ENCODE measurements around the gene CDADC1. TPM values are rescaled to one million over a fixed set of nuclear protein-coding genes. Genes with fewer than 3 reads are reported as not detected.

Gene CDADC1
- polyA plus RNA-seq (ENCODE audit: insufficient read length in 10 of 10), result 10 to 100 TPM in 1 of 10 donors, 1 to 10 TPM in 9; 7.0 to 11.1 (median 8.8) TPM
- long read RNA-seq, donor 1, partial matches to known transcripts, result 0 of 3 reads
- long read RNA-seq, donor 1, other reads (novel, unspliced or antisense), result 0 of 3 reads
- long read RNA-seq, donor 2, partial matches to known transcripts, result 0 of 2 reads
- long read RNA-seq, donor 2, other reads (novel, unspliced or antisense), result 0 of 2 reads
- long read RNA-seq, donor 3, result 0 reads
- long read RNA-seq, donor 4, partial matches to known transcripts, result 0 of 1 reads
- long read RNA-seq, donor 4, other reads (novel, unspliced or antisense), result 0 of 1 reads
- long read RNA-seq, donor 5, partial matches to known transcripts, result 0 of 1 reads
- long read RNA-seq, donor 5, other reads (novel, unspliced or antisense), result 0 of 1 reads
- long read RNA-seq, donor 6, partial matches to known transcripts, result 0 of 2 reads
- long read RNA-seq, donor 6, other reads (novel, unspliced or antisense), result 0 of 2 reads
- long read RNA-seq, donor 7, result 0 reads
- long read RNA-seq, donor 8, partial matches to known transcripts, result 0 of 1 reads
- long read RNA-seq, donor 8, other reads (novel, unspliced or antisense), result 0 of 1 reads
- long read RNA-seq, donor 9, result 0 reads

- peak; percentile 96 to 99 (median 97) for DNase-seq
Measured at GRCh38 chr13:49247643-49248621, at the start of gene CDADC1. Gene CDADC1 (plus strand): TSS chr13:49247925. CDS start chr13:49248038, 113 bp downstream.

GRCh38 chr13:49206641-49207040 is 41.1 kb upstream of the CDADC1 start:
- no peak for DNase-seq

GRCh38 chr13:49208619-49209018 is 39.1 kb upstream of the CDADC1 start:
- DNase-seq, result no peak

DNA sequence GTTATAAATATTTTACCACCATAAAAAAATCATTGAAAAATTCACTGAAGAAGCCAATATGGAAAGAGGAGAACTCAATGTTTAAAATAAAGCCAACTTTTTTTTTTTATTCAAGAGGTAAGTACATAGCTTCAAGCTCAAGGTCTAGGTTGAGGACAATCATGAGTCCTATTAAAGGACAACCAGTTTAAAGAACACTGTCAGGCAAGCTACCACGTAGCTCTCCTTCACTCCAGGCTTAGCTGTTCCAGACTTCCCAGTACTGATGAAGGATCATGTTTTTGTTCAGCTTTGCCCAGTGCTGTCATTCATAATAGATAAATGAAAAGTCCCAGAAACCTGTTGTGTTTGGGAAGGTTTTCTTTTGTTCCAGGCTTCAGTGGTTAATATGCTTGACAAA is 37.6 kb upstream of the CDADC1 start:
- DNase-seq, result no peak

DNA sequence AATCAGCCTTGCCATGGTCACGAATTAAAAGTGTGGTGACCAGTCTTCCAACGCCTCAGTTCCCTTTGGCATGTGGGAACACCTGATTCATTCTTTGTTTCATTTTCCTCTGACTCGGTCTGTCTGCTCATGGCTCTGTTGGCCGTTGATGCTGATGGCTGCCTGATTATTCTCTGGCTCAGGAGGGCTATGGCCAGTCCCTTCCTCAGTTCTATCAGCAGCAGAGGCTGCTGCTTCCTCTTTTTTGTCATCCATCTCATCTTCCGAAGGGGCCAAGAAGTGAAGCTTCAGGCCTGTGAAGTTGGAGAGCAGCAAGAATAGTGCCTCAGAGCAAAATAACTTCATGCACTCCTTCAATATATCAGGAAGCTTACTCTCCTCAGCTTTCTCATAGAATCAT is 37.1 kb upstream of the CDADC1 start:
- no peak for DNase-seq

GRCh38 chr13:49213539-49213938 is 34.2 kb upstream of the CDADC1 start:
- no peak for DNase-seq

DNA sequence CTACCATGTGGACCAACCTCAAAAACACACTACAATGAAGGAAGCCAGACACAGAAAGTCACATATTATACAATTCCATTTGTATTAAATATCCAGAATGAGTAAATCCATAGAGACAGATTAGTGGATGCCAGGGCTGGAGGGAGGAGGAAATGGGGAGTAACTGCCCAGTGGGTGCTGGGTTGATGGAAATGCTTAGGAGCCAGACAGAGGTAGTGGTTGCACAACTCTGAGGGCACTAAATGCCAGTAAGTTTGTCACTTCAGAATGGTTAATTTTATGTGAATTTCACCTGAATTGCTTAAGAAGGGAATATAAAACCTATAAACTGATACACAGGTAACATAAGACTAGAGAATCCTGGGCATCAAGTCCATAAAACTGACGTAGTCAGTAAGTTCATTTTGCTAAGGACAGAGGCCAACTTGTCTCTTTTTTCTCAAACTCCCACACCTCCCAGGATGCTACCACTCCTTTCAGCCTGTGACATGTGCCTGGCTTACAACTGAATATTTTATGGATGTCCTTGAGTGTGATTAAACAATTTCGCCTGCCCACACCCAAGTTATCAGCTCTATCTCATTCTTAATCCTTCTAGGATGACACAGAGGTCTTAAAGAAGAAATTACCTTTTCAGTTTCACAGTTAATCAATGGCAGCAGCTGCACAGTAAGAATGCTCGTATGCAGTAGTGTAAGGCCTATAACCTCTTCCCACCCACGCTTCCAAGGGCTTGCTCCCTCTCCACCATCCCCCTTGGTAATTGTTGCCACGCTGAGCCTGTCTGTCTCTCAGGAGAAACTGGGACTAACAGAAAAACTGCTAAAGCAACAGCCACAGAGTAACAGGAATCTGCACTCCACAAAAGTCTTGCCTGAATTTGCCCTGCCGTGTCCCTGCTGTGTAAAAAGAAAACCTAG is 33.5 kb upstream of the CDADC1 start:
- no peak for DNase-seq

GRCh38 chr13:49214917-49215376 is 32.8 kb upstream of the CDADC1 start:
- DNase-seq, result peak in 1 of 3 donors; percentile 18

GRCh38 chr13:49216334-49216733 is 31.4 kb upstream of the CDADC1 start:
- no peak for DNase-seq

GRCh38 chr13:49217962-49218492 is 29.7 kb upstream of the CDADC1 start:
- no peak for DNase-seq

DNA sequence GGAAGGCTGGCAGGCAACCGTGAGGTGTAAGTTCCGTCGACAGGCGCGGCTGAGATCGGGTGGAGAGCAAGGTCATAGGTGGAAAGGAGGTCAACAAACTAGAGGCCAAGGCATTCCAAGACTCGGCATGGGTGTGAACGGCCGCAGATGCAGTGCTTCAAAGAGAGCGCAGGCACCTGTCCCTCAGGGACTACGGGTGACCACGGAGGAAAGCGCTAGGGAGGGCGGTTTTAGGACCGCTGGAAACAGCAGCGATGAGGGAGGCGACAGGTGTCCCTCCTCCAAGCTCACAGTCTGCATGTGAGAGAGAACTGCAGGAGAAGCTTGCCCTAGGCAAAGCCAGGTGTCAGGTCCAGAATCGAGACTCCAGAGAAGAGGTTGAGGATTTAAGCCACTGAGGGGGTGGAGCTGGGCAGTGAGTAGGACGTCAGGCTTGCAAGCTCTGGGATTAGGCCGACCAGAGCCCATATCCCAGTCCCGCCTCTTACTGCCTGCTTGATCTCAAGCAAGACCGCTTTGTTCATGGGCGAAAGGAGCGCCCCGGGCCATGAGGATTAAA is 29.2 kb upstream of the CDADC1 start:
- peak in 1 of 3 donors; percentile 22 for DNase-seq

- peak in 1 of 3 donors; percentile 74 for DNase-seq
Measured at GRCh38 chr13:49219647-49220035, 28.1 kb upstream of the CDADC1 start.

DNA sequence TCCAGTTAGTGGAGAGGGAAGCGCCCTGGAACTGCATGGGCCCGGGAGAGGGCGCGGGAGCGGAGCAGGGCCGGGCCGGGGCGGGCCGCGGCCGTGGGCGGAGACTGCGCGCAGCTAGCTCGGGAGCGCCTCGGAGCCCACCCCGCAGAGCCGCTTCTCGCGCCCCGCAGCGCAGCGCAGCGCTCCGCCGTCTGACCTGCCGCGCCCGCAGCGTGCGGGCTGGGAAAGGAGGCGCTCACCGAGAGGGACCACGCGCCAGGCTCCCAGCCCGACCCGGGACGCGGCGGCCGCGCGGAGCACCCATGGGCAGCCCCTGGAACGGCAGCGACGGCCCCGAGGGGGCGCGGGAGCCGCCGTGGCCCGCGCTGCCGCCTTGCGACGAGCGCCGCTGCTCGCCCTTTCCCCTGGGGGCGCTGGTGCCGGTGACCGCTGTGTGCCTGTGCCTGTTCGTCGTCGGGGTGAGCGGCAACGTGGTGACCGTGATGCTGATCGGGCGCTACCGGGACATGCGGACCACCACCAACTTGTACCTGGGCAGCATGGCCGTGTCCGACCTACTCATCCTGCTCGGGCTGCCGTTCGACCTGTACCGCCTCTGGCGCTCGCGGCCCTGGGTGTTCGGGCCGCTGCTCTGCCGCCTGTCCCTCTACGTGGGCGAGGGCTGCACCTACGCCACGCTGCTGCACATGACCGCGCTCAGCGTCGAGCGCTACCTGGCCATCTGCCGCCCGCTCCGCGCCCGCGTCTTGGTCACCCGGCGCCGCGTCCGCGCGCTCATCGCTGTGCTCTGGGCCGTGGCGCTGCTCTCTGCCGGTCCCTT is 27.5 kb upstream of the CDADC1 start, which contains the start of gene MLNR:
MLNR (plus strand) TSS at position 303 of the 820 bp plus-strand sequence; CDS start at position 303, 0 bp downstream.
- peak in 2 of 3 donors; percentile 44 to 56 for DNase-seq

GRCh38 chr13:49220856-49221589 is 26.7 kb upstream of the CDADC1 start:
- no peak for DNase-seq

DNA sequence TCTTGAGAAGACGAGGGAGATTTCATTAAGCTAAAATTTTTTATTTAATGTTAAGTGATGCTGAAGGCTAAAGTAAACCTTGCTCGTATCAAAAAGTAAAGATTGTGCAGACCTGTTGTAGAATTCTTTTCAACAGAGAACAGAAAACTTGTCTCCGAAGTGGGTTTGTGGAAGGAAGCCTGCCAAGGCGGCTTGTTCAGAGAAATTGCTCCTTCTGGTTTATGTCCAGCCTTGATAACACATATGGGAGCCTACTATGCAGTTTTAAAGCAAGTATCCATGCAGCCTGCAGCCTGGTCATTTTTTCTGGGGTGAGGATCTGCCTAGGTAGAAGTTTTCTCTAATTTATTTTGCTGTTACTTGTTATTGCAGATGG is 26.1 kb upstream of the CDADC1 start:
- no peak for DNase-seq

GRCh38 chr13:49225223-49226042 is 22.3 kb upstream of the CDADC1 start:
- DNase-seq, result no peak

- no peak for DNase-seq
Measured at GRCh38 chr13:49226613-49227012, 21.1 kb upstream of the CDADC1 start.

DNA sequence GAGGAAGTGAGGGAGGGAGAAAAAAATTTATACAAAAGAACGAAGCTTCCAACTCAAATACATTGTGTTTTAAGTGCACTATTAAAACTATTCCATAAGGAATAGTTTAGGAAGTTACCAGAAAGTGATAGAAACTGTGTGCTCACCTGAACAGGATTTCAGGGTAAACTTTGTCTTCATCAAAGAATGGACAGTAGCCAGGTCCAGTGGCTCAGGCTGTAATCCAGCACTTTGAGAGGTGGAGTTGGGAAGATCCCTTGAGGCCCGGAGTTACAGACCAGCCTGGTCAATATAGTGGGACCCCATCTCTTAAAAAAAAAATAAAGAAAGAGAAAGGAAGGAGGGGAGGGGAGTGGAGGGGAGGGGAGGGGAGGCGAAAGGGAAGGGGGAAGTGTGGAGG is 13.0 kb upstream of the CDADC1 start:
- no peak for DNase-seq
